Epithelial cell of prostate (primary cell): ENCODE measurements around the gene GLO1.

Experiments
- DNase-seq: peaks from one replicate; pipeline ENCODE4 v3.0.0-alpha.2; 2011; ENCODE audit warnings: low read depth, low spot score
- H3K27ac ChIP-seq: fragments of 450-650 bp; 2 replicates; pipeline ENCODE4 v1.5.1; 2017; ENCODE audit warnings: mild to moderate bottlenecking

GLO1 gene

GRCh38 chr6:38673397-38674165 is 29.4 kb downstream of the GLO1 start:
- no peak for DNase-seq
- H3K27ac ChIP-seq, result no peak overlapping the region

DNA sequence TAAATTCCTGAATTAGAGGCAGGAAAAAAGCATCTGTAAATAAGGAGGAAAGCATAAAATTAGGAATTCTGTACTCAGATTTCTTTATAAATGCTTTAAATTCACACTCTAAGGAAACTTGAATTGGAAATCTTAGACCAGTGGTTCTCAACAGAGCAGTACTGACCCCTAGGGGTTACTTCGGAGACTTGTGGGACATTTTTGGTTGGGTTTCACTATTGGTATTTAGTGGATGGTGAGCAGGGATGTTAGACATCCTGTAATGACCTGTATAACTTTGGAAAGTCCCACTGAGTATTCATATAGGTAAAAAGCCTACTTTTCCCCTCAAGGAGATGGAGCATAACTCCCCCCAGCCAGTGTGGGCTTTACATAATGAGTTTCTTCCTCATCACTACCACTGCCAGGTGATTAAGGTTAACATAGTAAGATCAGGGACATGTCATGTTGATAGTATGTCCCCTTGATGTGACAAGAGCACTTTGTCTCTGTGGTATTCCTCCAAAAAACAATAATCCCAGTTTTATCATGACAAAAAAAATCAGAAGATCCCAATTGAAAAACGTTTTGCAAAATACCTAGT is 31.0 kb downstream of the GLO1 start:
- peak; percentile 1 for DNase-seq
- H3K27ac ChIP-seq, result no peak overlapping the region

DNA sequence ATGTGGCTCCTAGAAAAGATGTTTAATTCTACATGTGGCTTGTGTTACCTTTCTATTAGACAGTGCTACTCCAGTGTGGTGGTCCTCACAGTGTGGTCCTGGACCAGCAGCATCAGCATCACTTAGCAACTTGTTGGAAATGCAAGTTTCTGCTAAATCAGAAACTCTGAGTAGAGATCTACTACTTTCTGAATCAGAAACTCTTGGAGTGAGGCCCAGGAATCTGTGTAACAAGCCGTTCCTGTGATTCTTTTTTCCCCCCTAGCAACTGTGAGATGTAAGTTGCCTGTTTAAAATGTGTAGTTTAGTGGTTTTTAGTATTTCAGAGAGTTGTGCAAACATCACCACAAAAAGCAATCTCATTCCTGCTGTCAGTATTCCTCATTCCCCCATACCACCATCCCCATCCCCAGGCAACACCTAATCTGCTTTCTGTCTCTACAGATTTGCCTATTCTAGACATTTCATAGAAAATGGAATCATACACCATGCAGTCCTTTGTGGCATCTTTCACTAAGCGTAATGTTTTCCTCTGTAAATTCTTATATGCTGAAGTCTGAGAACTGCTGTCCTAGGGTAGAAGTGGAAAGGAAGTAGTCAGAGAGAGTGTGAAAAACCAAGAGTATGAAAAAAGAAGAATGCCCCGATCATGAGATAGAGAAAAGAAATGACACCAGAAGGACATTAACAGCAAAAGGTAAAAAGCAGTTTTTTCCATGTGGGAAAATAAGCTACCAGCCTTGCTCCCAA is 44.4 kb downstream of the GLO1 start:
- no peak for DNase-seq
- no peak overlapping the region for H3K27ac ChIP-seq

- DNase-seq, result no peak
- no peak overlapping the region for H3K27ac ChIP-seq
Observed at GRCh38 chr6:38656896-38657295, 46.0 kb downstream of the GLO1 start.

DNA sequence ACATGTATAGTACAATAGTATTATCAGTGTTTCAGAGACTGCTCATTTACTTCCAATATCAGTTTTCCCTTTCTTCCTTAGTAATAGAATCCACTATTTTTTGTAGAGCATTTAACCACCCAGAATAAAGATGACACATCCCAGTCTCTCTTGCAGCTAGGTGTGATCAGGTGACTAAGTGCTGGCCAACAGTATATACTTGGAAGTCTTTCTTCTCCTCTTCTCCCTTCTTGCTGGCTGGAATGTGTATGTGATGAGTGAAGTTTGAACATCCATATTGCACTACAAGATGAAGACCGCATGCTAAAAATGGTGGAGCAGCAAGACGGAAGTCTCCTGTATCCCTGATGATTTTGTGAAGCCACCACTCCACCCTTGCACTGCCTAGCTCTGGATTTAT is 48.7 kb downstream of the GLO1 start:
- DNase-seq, result no peak
- H3K27ac ChIP-seq, result no peak overlapping the region

- peak overlapping the region; percentile 17 for H3K27ac ChIP-seq
- DNase-seq, result no peak
Observed at GRCh38 chr6:38651121-38651784, 51.7 kb downstream of the GLO1 start.

GRCh38 chr6:38650207-38650752 is 52.7 kb downstream of the GLO1 start:
- no peak overlapping the region for H3K27ac ChIP-seq
- DNase-seq, result no peak

- no peak overlapping the region for H3K27ac ChIP-seq
Observed at GRCh38 chr6:38649744-38650143, 53.2 kb downstream of the GLO1 start.

GRCh38 chr6:38648629-38649028 is 54.3 kb downstream of the GLO1 start:
- H3K27ac ChIP-seq, result no peak overlapping the region

More at GRCh38 chr6:38649744-38650143, 53.2 kb downstream of the GLO1 start:
- no peak for DNase-seq

GRCh38 chr6:38646166-38646878 is 56.6 kb downstream of the GLO1 start:
- no peak overlapping the region for H3K27ac ChIP-seq
- no peak for DNase-seq

More at GRCh38 chr6:38648629-38649028, 54.3 kb downstream of the GLO1 start:
- DNase-seq, result no peak

DNA sequence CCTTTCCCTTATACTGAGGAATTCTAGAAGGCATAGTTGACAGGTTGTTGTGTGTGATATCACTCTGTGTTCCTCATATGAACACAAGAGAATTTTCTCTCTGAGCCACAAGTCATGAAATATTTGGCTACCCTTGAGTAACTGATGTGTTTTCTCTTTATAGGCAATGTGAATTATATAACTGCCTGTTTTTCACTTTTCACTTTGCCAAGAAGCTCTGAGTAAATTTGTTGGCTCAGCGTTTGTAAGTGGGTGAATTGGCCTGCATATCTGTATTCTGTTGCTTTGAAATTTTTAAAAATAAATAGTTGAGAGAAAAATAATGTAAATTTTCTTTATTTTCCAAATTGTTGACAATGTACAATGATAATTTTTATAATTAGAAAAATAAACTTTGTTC is 58.0 kb downstream of the GLO1 start:
- H3K27ac ChIP-seq, result no peak overlapping the region
- DNase-seq, result no peak

DNA sequence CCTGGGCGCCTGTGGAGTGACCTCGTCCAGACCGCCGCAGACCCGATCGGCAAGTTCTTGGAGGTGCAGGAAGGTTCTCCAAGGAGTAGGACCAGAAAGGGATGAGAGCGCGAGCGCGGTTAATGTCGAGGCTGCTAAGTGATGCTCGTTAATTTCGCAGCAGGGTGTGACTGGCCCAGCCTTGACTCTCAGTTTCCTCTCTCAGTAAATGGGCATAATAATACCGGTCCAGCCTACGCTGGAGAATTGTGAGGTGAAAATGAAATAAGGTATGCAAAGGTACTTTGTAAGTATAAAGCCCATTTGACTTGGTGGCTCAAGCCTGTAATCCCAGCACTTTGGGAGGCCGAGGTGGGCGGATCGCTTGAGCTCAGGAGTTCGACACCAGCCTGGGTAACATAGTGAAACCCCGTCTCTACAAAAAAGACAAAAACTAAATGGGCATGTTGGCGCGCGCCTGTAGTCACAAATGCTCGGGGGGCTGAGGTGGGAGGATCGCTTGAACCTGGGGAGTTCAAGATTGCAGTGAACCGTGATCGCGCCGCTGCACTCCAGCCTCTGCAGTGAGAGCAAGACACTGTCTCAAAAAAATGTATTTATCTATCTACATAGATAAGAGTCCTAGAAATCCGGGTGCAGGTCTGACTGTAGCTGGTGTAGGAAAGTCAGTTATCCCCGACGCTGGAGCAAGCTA is 62.6 kb downstream of the GLO1 start:
- H3K27ac ChIP-seq, result peak overlapping the region; percentile 71
- DNase-seq, result peak; percentile 10

DNA sequence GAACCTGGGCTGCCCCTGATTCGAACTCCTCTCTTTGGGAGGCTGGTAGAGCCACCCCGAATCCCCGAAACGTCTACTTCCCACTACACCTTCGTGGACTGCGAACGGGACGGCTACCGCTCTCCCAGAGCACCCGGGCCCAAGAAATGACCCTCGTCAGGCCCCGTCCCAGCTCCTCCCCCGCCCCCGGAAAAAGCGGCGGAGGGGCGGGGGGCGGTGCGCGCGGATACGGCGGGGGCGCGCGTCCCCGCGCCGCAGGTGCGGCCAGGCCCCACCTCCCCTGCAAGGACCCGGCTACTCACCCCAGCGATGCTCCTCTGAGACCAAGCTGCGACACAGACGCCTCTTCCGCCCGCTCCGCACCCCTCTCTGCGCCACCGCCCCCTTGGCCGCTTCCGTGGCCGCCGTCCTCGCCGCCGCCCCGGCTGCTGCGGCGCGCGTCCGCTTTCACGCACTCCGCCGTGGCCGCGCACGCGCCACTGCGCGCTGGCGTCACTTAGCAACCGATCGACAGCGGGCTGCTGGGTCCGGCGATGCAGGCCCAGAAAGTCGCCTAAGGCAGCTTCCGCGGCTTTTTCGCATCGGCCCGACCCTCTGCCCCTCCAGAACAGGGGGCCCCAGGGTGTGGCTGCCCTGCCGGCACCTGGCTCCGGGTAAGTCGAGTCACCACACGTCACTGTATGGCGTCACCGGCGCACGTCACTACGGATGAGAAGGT is 63.3 kb downstream of the GLO1 start, which contains the start of gene BTBD9:
TSS of gene BTBD9 (minus strand) at position 432 of the 718 bp plus-strand sequence.
- DNase-seq, result no peak
- peak within 1 kb of the TSS; percentile 71 for H3K27ac ChIP-seq

- DNase-seq, result no peak
- H3K27ac ChIP-seq, result peak overlapping the region; percentile 71
Observed at GRCh38 chr6:38638941-38639497, 63.9 kb downstream of the GLO1 start.

- no peak for DNase-seq
- no peak overlapping the region for H3K27ac ChIP-seq
Observed at GRCh38 chr6:38637756-38638155, 65.2 kb downstream of the GLO1 start.

DNA sequence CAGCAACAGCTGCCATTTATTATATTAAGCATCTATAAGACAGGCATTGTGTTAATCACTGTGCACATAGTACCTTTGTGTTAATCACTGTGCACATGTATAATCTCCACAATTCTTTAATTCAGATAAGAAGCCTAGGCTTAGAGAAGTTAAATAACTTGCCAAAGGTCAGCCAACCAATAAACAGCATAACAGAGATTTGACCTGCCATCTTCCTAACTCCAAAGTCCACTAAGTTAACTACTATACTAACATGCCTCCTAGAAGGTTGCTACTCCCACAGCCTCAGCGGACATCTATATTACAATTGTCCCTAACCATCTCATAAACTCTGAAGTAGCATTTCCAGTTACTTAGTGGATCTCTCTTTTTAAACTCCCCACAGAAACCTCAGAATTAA is 66.9 kb downstream of the GLO1 start:
- no peak for DNase-seq
- no peak overlapping the region for H3K27ac ChIP-seq

GRCh38 chr6:38634518-38634917 is 68.4 kb downstream of the GLO1 start:
- no peak overlapping the region for H3K27ac ChIP-seq

DNA sequence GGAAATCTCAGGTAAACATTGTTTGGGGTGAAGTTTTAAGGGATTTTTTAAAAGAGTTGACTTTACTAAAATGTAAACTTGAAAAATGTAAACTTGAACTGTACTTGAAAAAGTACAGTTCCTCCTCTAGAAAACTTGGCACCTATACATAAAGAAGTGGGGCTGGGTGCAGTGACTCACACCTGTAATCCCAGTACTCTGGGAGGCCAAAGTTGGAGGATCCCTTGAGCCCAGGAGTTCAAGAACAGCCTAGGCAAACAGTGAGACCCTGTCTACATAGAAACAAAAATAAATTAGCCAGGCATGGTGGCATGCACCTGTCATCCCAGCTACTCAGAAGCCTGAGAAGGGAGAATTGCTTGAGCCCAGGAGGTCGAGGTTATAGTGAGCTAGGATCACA is 70.5 kb downstream of the GLO1 start:
- H3K27ac ChIP-seq, result no peak overlapping the region
- DNase-seq, result no peak

More at GRCh38 chr6:38634518-38634917, 68.4 kb downstream of the GLO1 start:
- no peak for DNase-seq
